ENCODE data around the gene AMBP. TPM values are rescaled to one million over a fixed set of nuclear protein-coding genes. Genes with fewer than 3 reads are reported as not detected.

AMBP gene
- total and polyA plus RNA-seq, 2 experiments from 2014 or later = 0.64 TPM; not detected in 1

DNA sequence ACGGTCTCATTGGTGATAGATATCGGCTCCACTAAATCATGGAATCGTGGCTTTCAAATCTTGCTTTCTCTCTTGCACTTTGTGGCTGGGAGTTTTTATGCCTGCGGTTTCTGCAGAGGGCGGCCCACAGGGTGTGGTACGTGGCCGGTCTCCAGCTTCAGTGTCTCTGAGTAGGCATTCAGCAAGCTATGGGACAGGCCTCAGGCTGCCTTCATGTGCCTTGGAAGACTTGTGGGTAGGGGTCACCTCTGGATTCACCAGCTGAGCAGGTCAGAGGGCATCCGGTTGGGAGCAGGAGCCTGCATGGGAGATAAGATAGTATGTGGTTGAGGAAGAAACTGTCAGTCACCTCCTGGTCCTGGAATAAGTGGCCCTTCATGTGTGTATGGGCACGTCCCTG is 47.7 kb downstream of the AMBP start:
- TF ChIP-seq, protein P1, sequence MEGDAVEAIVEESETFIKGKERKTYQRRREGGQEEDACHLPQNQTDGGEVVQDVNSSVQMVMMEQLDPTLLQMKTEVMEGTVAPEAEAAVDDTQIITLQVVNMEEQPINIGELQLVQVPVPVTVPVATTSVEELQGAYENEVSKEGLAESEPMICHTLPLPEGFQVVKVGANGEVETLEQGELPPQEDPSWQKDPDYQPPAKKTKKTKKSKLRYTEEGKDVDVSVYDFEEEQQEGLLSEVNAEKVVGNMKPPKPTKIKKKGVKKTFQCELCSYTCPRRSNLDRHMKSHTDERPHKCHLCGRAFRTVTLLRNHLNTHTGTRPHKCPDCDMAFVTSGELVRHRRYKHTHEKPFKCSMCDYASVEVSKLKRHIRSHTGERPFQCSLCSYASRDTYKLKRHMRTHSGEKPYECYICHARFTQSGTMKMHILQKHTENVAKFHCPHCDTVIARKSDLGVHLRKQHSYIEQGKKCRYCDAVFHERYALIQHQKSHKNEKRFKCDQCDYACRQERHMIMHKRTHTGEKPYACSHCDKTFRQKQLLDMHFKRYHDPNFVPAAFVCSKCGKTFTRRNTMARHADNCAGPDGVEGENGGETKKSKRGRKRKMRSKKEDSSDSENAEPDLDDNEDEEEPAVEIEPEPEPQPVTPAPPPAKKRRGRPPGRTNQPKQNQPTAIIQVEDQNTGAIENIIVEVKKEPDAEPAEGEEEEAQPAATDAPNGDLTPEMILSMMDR (IDR thresholded peaks at IDR 0.05; ENCODE audit: low read depth, low read length) = no peak
- no peak overlapping the region for H3K4me3 ChIP-seq
- no peaks in the 10 kb centered on the region for H3K27me3 ChIP-seq
- peaks cover 13% of the 10 kb centered on the region for H3K36me3 ChIP-seq
- no peak for DNase-seq (ENCODE audit: low read depth in 1 of 2, low spot score in 1 of 2)
- H3K4me1 ChIP-seq (ENCODE audit: low read depth) = no peaks in the 10 kb centered on the region
- no peaks in the 10 kb centered on the region for H3K9me3 ChIP-seq (ENCODE audit: low read depth)
- no peak overlapping the region for H3K27ac ChIP-seq

DNA sequence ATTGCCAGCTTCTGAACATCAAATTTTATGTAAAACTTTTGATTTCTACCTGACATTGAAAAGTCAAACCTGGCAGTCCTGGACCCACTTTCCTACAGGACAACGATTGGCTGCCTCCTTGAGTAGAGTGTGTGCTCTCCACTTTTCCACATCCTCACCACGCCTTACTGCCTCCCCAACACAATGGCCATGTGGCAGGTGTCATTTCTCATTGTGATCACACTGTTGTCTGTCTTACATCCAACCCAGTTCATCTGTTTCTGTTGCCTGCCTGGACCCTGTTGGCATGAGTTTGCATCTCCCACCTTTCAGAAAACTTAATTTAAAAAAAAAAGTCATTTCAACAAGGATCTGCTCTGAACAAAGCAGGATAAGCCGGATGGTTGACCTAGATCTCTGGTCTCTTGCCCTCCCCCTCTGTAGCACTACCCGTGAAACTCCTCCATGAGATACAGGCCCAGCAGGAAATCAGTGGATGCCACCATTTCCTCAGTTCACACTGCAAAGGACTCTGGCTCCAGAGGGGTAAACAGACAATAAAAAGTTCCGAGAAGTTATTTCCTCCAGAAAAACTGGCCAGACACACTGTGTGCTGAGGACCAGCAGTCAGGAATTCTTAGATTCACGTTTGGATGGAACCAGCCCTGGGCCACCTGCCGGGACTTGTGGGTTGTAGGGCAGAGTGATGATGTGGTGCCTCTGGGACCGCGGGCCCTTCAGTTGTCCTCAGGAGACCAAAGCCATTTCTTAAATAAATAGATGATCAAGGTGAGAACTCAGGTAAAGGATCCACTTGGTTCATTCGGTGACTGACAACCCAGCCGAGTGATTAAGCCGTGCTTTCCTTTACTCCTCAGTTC is 48.6 kb downstream of the AMBP start:
- H3K9me3 ChIP-seq (ENCODE audit: low read depth) = no peaks in the 10 kb centered on the region
- H3K4me3 ChIP-seq = no peak overlapping the region
- TF ChIP-seq, protein P1 (IDR thresholded peaks at IDR 0.05; ENCODE audit: low read depth, low read length) = no peak
- H3K4me1 ChIP-seq (ENCODE audit: low read depth) = no peaks in the 10 kb centered on the region
- peaks cover 13% of the 10 kb centered on the region for H3K36me3 ChIP-seq
- no peak overlapping the region for H3K27ac ChIP-seq
- DNase-seq (ENCODE audit: low read depth in 1 of 2, low spot score in 1 of 2) = no peak
- H3K27me3 ChIP-seq = no peaks in the 10 kb centered on the region

DNA sequence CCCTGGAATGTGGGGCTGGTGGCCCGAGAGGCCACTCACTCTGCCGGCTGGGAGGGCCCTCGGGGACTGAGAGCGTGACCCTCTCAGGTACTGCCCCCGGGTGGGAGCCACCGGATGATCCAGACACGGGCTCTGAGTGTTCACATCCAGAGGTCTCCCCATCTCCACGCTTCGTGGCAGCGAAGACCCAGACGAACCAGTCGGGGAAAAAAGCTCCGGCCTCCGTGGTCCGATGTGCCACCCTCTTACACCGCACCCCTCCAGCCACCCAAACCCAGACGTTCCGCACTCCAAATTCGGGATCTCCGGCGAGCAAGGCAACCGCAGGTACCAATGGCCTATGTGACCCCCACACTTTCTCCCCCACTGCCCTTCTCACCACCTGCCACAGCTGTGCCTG is 49.5 kb downstream of the AMBP start:
- TF ChIP-seq, protein P1 (IDR thresholded peaks at IDR 0.05; ENCODE audit: low read depth, low read length) = no peak
- Histone ChIP-seq H3K9me3 (ENCODE audit: low read depth) (no peaks in the 10 kb centered on the region), H3K36me3 (peaks cover 10% of the 10 kb centered on the region), H3K4me1 (ENCODE audit: low read depth) (no peaks in the 10 kb centered on the region), H3K4me3 (no peak overlapping the region), H3K27me3 (no peaks in the 10 kb centered on the region), H3K27ac (no peak overlapping the region)
- DNase-seq (ENCODE audit: low read depth in 1 of 2, low spot score in 1 of 2) = no peak

DNA sequence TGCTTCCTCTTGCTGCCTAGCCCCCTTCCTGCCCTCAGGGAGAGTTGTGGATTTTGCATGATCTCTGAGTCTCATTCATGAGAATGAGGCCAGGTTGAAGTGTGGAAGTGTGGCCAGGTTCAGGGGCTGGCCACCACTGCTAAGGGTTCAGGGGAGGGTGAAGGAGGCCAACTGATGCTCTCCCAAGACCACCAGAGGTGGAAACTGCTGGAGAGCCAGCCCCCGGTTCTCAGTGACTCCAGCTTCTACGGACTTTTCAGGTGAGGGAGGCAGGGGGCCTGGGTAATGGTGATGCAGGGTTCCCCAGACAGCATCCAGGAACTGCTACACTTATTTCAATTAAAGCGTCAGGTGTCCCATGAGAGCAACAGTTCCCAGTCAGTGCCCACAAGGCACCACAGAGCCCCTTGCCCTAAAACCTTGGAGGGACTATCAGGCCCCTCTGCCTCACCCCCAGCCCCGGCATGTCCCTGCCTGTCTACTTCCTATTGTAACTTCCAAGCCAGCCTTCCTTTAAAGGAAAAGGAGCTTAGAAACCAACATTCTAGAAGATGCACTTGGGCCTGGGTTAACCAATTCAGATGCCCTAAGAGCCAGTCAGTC is 50.1 kb downstream of the AMBP start:
- no peaks in the 10 kb centered on the region for H3K4me1 ChIP-seq (ENCODE audit: low read depth)
- TF ChIP-seq, protein P1 (IDR thresholded peaks at IDR 0.05; ENCODE audit: low read depth, low read length) = no peak
- H3K9me3 ChIP-seq (ENCODE audit: low read depth) = no peaks in the 10 kb centered on the region
- H3K4me3 ChIP-seq = no peak overlapping the region
- H3K27ac ChIP-seq = no peak overlapping the region
- H3K27me3 ChIP-seq = no peaks in the 10 kb centered on the region
- DNase-seq (ENCODE audit: low read depth in 1 of 2, low spot score in 1 of 2) = no peak
- peaks cover 10% of the 10 kb centered on the region for H3K36me3 ChIP-seq

DNA sequence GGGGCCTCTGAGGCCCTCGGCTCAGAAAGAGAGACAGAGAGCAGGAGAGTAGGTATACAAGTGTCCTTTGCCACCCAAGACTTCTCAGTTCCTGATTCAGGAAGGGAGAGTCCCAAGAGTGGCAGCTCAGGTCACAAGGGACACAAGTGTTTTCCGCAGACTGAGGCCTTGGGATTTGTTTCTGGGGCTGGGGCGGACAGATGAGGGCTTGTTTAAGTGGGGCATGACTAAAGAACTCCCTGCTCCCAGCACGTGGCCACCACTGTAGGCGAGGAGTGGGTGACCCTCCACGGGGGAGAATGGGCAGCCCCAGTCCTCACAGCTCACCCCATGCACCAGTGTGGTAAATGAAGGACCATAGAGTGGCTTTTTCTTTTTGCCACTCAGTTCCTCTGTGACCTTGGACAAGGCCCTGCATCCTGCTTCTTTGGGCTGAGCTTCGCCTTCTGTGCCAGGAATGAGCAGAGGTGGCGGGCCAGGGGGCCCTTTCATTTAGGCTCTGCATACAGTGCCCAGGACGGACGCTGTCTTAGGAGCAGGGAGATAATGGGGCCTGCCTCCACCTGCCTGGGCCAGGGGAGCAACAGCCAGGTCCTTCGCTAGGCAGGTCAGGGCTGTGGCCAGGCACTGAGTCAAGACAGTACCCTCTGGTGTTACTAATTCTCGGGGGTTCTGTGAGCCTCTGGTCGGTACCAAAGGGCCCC is 50.8 kb downstream of the AMBP start:
- Histone ChIP-seq H3K27me3 (no peaks in the 10 kb centered on the region), H3K9me3 (ENCODE audit: low read depth) (no peaks in the 10 kb centered on the region), H3K4me1 (ENCODE audit: low read depth) (no peaks in the 10 kb centered on the region), H3K36me3 (peaks cover 6% of the 10 kb centered on the region), H3K27ac (no peak overlapping the region), H3K4me3 (no peak overlapping the region)
- TF ChIP-seq, protein P1 (IDR thresholded peaks at IDR 0.05; ENCODE audit: low read depth, low read length) = no peak
- no peak for DNase-seq (ENCODE audit: low read depth in 1 of 2, low spot score in 1 of 2)

Data from cardiac muscle cell (in vitro differentiated cells and primary cell).